GM03348 (cell line): Measurements from ENCODE around the gene PWWP2B.
"Not testable (repeated sequence)": the region's sequence is repeated elsewhere in the genome, so short reads cannot be mapped to it uniquely, and the experiment has no call there.

Source experiments
- DNase-seq: peaks from one replicate; pipeline ENCODE4 v3.0.0; 2012; ENCODE audit warnings: low spot score

Gene PWWP2B

GRCh38 chr10:132382231-132382922 lies 14.6 kb upstream of the PWWP2B start:
- DNase-seq: peak; percentile 86

GRCh38 chr10:132383101-132383500 lies 13.9 kb upstream of the PWWP2B start:
- DNase-seq: no peak

DNA sequence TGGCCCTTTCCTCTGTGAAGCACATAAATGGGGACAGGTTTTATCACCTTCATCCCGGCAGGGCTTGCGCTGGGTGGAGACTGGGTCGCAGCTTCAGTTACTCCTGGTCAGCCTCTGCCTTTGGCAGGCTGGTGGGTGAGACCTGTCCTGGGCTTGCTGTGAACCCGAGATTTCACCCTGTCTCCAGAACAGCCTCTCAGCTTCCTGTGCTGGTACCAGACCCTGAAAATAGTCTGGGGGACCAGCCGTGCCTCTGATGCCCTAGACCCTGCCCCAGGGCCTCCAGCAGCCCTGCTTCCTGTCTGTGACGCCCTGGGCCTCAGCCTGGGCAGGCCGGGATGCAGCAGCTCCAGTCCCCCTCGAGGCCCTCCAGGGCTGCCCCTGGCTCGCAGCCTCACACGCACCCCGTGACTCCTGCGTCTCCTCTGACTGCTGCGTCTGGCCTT lies 13.2 kb upstream of the PWWP2B start:
- no peak for DNase-seq

GRCh38 chr10:132384618-132385388 lies 12.2 kb upstream of the PWWP2B start:
- DNase-seq: no peak

DNA sequence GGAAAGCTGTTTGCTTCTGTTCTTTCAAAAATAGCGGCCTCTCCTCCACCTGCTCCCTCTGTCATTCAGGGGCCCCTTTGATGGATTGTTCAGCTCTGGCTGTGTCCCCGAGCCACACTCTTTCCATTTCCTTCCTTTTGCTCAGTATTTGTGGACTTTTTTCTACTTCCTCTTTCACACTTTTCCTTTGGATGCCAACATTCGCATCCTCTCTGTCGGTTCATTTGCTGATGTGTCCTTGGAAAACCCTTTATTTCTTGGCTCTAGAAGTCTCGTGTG lies 11.7 kb upstream of the PWWP2B start:
- DNase-seq: no peak

GRCh38 chr10:132385721-132386418 lies 11.1 kb upstream of the PWWP2B start:
- DNase-seq: no peak

DNA sequence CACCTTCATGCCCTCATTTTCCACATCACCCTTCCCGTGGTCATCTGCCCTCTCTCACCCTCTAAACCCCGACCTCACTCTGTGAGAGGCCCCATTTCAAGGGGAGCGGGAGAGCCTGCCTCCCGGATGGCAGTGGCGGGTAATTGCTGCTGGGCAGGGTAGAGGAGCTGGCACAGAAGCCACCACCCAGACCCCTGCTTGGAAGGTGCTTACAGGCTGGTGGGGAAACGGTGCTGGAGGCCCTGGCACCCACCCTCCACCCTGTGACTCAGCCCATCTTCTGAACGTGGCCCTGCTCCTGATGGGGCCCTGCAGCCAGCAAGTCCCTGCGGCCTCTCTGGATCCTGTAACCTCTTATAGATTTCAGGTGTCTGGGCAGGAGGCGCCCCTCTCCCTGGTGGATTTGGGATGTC lies 10.6 kb upstream of the PWWP2B start:
- no peak for DNase-seq

- DNase-seq: not testable (repeated sequence)
These were observed 10.1 kb upstream of the PWWP2B start for GRCh38 chr10:132386896-132387295.

- peak; percentile 95 for DNase-seq
These were observed 9.2 kb upstream of the PWWP2B start for GRCh38 chr10:132387764-132388210.

- DNase-seq: no peak
These were observed 8.0 kb upstream of the PWWP2B start for GRCh38 chr10:132388891-132389432.

- no peak for DNase-seq
These were observed 7.4 kb upstream of the PWWP2B start for GRCh38 chr10:132389433-132390169.

DNA sequence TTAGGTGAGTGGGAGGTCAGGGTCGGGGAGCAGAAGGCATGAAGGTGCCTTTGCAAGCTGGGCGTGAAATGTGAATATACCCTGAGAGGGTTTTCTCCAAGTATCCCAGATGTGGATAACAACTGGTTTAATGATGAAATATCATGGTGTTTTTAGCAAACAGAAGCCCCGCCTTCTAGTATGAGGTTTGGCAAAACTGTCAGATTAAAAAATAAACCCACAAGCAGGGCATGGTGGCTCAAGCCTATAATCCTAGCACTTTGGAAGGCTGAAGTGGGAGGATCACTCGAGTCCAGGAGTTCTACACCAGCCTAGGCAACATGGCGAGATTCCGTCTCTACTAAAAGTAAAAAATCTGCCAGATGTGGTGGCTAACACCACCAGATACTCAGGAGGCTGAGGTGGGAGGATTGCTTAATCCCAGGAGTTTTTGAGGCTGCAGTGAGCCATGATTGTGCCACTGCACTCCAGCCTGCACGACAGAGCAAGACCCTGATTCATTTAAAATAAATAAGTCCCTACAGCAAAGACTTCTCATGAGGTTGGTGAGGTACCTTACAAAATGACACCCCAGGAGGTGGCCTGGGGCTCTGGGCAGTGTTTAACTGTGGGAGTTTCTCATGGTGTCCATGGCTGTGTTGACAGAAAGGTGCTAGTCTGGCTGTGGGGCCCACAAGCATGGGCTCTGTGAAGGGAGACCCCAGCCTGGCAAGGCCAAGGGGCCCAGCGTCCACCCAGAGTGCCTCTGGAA lies 6.7 kb upstream of the PWWP2B start:
- peak; percentile 61 for DNase-seq

- no peak for DNase-seq
These were observed 5.9 kb upstream of the PWWP2B start for GRCh38 chr10:132390921-132391675.

- no peak for DNase-seq
These were observed 5.4 kb upstream of the PWWP2B start for GRCh38 chr10:132391676-132392020.

- no peak for DNase-seq
These were observed 4.7 kb upstream of the PWWP2B start for GRCh38 chr10:132392184-132392800.

- peak; percentile 65 for DNase-seq
These were observed 3.9 kb upstream of the PWWP2B start for GRCh38 chr10:132392811-132393694.

GRCh38 chr10:132393695-132394181 lies 3.3 kb upstream of the PWWP2B start:
- no peak for DNase-seq

- no peak for DNase-seq
These were observed 2.7 kb upstream of the PWWP2B start for GRCh38 chr10:132394201-132394811.
